ENCODE measurements around the gene SSPN.

Gene SSPN, protein sequence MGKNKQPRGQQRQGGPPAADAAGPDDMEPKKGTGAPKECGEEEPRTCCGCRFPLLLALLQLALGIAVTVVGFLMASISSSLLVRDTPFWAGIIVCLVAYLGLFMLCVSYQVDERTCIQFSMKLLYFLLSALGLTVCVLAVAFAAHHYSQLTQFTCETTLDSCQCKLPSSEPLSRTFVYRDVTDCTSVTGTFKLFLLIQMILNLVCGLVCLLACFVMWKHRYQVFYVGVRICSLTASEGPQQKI

DNA sequence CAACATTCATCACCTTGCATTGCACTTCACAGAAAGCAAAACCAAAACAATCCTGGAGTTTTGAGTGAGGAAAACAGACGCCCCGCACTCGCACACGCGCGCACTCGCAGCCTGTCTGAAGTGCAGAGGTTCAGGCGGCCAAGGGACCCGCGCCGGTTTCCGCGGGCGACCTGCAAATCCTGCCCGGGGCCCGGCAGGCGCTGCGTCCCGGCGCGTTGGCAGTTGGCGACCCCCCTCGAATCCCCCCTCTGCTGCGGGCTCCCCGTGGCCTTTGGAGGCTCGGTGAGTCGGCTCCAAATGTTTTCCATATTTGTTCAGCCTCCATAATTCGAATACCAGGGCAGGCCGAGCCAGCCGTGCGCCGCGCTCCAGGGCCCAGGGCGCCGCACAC, at the start of gene SSPN:
Gene SSPN (plus strand): TSS at position 324 of the 391 bp plus-strand sequence. CDS start 100 bp downstream, outside the sequence.
- no peak for DNase-seq

DNA sequence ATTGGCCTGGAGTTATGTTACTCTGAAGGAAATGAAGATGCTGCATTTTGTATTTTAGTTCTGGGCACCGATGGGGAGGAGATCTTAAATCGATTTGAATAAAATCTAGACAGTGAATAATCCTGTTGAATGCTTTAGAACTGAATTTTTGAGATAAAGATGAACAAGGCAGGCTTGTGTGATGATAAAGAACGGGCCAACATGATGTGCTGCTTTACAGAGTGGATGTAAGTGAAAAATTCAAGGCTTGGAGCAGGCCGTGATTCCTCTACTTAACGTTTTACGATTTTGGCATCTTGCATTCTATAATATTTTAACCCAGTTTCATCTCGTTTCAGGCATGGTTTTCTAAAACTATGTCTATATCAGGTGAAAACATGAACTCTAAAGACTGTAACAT, 47.1 kb upstream of the SSPN start:
- no peak for DNase-seq

DNA sequence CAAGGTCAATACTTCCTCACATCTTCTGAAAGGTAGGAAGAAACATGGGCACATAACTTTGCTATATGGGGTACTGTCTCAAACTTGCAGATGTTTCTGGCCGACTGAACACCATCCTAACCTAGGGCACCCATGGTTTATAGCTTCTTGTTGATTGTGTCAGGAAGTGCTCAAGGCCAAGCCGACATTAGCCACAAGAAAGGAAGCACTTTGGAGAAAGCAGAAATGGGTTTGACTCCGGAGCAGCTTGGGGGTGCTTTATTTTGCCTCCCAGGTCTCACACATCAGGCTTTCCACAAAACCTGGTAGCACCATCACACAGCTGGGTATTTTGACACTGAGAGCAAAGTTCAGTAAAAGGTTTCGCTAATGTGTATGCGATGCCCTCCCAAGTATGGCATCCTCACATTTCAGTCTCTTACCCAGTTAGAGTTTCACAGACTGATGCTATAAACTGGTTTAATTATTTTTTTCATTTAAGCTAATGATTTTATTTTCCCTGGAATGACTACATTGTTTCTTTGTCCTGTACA, 45.3 kb upstream of the SSPN start:
- no peak for DNase-seq

DNA sequence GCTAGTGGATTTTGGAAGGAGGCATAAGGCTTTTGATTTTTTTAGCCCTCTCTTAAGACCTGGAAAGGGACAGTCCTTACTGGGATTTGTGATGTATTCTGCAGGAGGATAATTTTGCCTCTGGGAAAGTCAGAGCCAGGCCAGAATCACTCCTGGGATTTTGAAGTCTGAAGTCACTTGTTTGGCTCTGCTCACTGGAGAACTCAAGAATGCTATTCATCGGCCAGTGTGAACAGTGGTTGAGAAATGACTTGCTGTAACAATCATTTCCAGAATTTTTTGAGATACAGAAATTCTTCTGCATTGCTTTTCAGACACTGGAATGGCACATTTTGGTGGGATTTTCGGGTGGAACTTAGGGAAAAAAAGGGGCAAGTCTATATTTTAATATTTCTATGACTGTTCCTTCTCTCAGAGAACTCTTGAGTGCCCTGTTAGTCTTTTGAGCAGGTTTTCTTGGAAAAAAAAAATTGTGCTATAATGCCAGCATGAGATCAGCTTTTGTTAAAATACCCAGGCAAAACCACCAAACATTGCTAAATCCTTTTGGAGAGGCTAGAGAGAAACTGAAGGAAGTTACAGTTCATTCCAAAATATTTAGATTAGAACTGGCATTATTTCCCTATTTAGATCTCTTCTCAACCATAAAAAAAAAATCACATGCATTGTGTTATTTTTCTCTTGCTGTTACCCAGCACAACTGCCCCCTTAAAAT, 44.5 kb upstream of the SSPN start:
- no peak for DNase-seq

DNA sequence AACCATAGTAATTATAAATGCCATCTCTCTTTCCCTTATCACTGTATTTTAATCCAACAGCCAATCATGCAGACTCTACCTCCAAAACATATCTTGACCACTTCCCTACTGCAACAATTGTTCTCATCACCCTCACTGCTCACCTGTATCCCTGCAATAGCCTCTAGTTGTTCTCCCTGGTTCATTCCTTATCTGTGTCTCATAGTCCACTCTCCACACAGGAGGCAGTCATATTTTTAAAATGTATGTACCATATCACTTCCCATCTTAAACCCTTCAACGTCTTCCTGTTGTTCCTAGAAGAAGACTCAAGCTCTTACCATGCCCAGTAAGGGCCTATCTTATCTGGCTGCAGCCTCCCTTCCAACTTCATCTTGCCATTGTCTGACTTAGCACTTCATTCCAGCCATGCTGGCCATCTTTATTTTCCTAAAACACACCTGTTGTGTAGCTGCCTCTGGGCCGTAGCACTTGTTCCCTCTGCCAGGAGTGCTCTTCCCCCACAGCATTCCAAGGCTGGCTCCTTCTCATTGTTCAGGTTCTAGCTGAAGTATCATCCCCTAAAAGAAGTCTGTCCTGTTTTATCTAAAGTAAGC, 42.8 kb upstream of the SSPN start:
- DNase-seq, result no peak

DNA sequence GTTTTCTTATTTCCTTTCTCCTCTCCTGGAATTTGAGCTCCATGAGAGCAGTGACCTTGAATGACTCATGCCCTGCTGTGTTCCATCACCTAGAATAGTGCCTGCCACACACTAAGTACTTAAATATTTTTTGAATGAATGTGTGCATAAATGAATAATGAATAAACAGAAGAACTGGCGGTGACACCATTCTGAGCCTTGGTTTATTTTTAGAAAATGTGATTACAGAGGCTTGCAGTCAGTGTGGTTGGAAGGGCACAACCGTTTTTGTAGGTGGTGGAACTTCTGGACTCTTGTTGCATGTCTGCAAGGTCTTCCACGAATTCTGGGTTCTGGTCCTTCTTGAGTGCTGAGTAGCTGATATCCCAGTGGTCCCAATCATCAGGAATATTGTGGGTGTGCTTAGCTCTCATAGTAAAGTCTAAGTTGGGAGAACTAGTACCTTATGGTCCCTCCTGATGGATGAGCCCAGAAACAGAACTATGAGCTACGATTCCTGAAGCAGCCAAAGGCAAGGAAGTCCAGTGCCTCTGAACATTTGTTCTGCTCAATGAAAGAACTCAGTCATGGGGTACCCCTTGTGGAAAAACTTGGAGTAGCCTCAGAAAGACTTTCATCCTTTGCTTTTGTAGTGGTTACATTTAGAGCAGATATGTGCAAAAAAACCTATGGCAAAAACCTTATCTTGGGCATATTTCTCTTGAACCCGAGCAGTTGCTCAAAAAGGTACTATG, 41.8 kb upstream of the SSPN start:
- DNase-seq, result no peak

DNA sequence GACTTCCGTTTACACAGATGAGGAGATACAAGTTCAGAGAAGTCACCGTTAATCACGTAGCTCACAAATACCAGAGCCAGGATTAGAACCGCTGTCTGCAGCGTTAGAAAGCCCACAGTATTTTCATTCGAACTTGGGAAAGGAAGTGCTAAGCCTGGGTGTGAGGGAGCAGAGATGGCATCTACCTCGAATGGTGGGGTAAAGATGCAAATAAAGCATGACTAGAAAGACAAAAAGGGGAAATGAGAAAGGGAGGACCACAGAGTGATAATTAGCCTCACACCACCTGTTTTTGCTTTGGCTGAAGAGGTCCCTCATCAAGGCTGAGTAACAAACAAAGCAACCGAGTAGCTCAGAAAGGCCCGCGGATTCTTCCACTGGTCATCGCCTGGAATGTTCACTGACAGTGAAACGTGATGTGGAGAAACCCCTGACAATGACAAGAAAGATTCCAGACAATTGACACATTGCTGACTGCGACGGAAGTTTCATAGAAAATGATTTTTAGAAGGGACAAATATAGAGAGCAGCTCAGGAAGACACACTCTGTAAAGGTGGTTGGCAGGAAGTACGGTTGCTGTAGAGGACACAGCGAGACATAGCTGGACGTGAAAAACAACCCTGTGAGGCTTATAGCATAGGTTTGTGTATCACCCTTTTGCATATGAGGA, 39.0 kb upstream of the SSPN start:
- no peak for DNase-seq

DNA sequence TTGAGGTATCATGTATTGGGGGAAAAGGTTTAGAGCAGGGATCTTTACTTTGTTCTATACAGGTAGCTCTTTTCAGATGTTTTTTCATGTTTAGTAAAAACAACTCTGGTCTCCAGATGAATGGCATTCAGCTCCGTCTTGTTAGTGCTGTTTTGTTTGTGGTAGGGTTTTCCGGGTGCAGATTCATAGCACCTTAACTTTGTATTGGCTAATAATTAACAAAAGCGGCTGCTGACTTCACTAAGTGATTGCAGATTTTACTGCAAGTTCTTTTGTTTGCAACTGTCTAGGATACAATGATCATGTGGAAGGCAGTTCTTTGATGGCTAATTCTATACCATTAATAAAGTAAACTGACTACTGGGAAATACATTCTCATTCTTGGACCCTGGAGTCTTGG, 38.4 kb upstream of the SSPN start:
- no peak for DNase-seq

DNA sequence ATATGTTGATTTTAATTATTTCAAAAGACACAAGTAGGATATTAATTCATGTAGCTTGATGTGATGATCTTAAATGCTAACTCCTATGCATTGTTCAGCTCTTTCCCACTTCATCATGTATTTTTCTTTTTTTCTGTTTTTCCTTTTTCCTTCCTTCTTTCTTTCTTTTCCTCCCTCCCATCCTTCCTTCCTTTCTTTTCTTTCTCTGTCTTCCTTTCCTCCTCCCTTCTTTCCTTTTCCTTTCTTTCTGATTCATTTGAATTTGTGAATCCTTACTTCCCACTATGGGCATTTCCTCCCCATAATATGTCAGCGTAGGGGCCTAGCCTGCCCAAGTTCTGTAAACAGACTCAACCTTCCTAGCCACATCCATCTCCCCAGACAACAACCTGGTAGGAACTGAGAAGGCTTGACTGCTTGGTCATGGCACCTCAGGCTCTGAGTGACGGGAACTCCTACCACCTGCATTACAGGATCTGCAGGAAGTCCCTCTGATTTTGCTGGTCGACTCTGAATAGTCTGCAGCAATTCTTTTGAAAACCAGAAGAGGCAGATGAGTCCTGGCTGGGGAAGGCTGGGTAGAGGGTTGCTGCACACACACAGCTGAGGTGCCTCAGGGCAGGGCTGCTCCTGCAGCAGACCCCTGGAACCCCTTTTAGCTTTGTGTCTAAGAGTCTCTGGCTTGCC, 37.2 kb upstream of the SSPN start:
- DNase-seq, result no peak

DNA sequence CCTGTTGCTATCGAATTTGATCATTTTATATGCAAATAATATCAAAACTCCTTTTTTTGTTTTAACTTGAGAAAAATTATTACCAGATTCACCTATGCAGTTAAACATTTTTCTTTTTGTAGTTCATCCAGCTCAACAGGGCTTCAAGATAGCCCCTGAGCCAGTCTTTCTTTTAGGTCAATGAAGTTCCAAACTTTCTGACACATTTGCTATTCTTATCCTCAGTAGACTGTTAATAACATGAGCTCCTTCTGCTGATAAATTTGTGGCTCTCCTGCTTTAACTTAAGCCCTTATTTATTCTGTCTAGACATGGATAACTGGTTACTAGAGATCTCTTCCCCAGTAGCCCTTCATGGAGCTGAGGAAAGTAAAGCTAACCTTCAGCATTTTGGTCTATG, 33.2 kb upstream of the SSPN start:
- no peak for DNase-seq

DNA sequence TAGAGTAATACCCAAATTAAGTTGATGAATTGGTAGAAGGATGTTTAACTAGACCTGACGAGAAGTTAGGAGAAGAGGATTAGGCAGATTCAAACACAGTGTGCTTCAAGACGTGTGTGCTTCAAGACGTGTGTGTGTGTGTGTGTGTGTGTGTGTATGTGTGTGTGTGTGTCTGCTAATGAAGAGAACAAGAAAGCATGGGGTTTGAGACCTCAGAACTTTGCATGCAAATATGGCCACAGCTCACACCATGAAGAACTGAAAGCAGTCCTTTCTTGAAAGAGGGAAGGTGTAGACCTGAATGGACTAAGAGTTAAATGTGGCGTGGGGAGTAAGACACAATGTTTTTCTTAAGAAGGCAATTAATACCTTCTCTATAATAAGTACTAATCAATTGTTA, 32.5 kb upstream of the SSPN start:
- no peak for DNase-seq

DNA sequence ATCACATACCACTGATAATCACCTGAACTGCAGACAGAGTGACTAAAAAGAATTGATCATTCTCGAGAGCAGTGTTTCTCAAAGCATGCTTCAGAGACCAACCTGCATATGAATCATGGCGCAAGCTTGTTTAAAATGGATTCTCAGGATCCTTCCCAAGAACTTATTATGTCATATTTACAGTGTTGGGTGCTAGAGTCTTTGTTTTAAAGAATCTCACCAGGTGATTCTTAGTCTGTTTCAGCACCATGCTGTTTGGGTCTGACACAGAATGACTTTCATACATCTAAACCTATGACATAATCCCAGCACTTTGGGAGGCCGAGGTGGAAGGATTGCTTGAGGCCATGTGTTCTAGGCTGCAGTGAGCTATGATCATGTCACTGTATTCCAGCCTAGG, 31.3 kb upstream of the SSPN start:
- no peak for DNase-seq

DNA sequence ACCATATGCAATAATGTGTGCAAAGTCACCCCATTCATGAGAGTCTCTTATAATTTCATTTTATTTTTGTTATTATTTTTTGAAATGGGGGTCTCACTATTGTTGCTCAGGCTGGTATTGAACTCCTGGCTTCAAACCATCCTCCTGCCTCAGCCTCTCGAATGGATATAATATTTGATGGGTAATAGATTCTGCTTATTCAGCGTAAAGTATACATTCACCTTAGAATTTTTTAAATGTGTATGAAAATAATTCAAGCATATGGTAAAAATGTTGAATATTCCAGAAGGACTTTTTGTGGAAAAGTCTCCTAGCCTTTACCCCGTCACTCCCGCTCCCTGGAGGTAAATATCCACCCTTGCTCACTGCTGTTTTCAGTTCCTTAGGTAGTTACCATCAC, 23.4 kb upstream of the SSPN start:
- no peak for DNase-seq

DNA sequence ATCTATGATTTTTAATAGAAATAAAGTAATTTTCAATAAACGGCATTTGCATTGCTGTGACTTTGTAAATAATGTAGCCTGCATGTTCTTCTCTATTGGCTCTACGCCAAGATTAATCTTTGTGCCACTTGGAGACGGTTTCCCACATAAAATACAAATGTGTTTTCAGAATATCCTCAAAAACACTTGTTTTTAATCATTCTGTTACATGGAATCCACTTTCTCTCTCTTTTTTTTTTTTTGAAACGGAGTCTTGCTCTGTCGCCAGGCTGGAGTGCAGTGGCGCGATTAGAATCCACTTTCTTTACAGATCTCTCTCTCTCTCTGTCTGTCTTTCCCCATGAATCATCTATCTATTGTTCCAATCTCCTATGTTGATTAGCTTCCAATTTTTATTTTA, 22.8 kb upstream of the SSPN start:
- no peak for DNase-seq

DNA sequence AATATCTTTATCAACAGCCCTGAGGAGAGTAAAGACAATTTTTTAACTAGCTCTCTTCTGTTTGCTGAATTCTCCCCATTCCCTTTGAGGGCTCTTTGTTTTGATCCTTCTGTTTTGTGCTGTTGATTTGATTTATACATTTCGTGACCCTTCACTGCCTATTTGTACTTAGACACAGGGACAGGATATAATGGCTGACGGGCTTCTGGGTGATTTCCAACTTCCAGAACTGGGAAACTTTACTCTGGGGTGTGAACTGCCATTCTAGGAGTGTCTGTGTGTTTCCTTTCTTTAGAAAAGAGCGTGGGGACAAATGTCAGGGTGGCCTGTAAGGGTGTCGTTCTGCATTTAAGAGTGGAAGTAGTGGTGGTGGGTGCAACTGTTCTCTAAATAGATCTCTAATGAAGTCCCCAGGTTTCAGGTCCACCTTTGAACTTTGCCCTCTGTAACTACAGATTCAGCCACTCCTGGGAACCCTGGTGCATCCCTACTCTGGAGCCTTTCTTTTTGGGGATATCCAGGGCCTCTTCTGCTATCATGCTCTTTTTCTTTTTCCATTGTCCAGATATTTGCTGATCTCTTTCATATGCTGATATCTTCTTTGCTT, 22.3 kb upstream of the SSPN start:
- DNase-seq, result no peak

DNA sequence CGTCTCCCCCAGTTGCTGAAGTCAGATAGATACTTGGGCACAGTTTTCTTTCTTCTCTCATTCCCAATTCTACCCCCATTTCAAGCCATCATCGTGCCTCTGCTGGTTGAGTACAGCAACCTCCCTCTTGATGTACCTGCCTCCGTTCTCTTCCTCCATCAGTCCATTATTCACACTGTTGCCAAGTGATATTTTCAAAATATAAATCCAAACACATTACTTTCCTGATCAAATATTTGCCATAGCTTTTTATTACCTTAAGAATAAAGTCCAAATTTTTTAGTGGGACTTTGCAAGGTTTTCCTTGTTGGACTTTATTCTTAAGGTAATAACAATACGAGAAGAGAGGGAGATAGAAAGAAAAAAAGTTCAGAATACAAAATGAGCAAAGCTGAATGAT, 18.6 kb upstream of the SSPN start:
- DNase-seq, result no peak

DNA sequence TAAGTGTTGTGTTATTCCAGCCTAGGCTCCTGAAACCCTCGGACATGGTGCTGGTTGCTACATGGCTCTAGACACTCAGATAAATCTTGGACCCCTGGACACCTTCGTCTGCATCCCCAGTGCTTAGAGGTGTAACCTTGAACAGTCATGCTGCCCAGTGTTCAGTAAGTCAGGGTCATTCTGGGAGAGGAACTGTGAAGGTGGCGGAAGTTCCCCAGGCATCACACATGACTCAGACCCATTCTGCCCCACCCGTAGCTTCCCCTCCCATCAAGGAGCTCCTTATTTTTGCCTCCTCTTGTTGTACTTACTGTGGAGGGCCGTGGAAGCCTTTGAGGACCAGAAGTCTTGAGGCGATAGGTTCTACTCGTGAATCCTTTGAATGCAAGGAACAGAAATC, 18.1 kb upstream of the SSPN start:
- DNase-seq, result no peak

DNA sequence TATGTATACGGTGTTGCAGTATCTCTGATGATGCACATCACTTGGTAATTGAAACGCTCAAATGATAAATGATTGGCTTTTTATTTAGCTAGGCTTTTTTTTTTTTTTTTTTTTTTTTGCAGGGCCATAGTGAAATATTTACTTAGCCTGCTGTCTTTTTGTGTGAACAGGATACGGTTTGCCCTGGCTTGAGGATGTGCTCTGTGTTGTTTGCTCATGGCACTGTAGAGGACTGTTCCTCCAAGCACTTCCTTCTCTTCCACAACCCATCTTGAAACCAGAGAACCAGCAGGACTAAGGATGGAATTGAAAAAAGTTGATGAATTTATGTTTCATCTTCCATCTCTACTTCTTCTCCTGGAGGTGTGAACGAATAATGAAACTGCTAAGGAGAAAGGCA, 15.5 kb upstream of the SSPN start:
- DNase-seq, result no peak

DNA sequence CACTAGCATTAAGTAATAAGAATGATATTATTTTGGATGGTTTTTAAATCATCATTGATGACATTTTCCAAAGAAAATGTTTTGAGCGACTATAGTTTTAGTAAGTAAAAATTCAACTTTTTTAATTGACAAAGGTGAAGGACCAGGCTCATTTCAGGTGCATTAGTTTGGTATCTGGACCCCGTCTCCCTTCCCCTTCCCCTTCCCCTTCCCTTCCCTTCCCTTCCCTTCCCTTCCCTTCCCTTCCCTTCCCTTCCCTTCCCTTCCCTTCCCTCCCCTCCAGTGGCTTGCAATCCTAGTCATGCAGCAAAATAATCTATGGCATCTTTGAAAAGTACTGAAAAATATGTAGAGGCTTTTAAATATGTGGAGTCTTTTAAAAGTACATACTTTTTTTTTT, 13.0 kb upstream of the SSPN start:
- no peak for DNase-seq

DNA sequence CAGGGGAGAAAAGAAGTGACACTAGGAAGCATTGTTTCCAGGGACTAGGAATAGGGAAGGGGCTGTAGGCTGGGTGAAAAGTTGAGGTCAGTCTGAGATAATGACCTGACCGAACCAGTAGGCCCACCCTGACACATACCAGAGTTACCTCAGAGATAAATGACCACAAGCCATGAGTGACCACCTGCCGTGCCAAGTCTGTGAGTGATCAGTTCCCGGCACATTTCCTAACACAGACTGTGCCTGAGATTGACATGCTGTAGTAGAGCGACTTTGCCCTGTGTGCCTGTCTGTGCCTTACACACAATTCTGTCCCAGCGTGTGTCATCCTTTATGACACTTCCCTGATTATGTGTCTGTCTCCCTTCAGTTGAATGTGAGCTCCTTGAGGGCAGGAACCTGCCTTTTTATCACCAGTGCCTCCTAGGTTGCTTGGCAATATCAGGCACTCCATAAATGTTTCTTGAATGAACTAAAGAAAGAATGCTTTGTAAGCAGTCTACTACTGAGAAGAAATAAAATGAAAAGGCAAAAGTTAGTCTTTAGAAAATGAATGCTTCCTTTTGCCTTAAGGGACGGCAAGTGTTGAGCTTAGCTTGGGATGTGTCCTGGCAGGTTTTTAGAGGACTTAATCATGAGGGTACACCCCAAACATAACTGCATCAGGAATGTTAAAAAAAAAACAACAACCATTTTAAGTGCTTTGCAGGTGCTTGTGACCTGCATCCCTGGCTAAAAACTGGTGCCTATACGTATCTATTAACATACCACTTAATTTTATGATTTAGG, 9.6 kb upstream of the SSPN start:
- no peak for DNase-seq

All from stimulated activated naive CD4-positive, alpha-beta T cell treated with Interleukin-2 at 50 U/mL for 16 hours (primary cell).